LNCaP clone FGC (cell line): ENCODE results near the gene FIZ1.
A peak's percentile ranks its signal among the peaks of the same experiment; 100 is the strongest.

Experiments
- DNase-seq: peaks from one replicate; pipeline ENCODE4 v3.0.0-alpha.2; 2011; ENCODE audit warnings: low read depth
- H3K4me3 ChIP-seq: 2 replicates; pipeline ENCODE4 v1.5.1; 2011; ENCODE audit warnings: mild to moderate bottlenecking, low read depth, low read length, control low read depth
- TF ChIP-seq, protein P1 (sequence below): IDR thresholded peaks from 2 replicates; pipeline ENCODE4 v1.5.1; 2012; ENCODE audit warnings: mild to moderate bottlenecking; ENCODE audit not compliant: control insufficient read depth, insufficient read depth; ENCODE audit errors: extremely low read depth

The FIZ1 gene

DNA sequence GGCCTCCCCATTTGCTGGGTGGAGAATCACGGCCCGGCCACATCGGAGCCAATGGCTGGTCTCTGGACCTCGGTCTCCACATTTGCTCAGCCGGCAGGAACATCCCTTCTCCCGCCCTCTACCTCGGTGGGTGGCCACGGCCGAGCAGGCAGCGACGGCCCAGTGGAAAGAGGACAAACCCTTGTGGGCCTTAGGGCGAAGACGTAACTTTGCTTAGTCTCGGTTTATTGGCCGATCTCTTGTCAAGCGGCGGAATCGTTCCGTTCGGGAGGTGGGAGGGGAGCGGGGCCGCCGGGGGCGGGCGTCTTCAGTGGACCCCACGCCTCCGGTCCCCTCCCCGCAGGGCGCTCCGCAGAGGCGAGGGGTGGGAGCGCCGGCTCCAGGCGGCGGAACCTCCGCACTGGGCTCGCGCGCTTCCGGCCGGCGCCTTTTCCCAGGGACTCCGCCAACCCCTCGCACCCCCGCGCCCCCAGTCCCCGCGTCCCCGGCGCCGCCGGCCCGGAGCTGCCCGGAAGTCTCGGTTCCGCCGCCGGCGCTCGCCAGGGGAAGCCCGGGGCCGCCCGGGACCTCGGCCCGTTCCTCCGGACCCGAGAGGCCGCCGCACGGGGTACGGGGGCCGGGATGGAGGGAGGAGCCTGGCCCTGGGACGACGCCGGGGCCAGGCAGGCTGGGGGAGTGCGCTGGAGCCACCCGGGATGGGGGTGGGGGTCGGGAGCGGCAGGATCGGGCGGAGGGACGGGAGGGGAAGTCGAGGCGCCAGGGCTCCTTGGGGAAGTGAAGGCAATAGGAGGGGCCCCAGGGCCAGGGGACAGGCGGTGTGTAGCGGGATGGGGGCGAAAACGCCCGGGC, 41.5 kb upstream of the FIZ1 start, which contains the start of gene ZNF580:
TSS of gene ZNF580 (plus strand) at position 426 of the 849 bp plus-strand sequence. CDS start 1,507 bp downstream, outside the sequence.
- peak; percentile 52 for DNase-seq

DNA sequence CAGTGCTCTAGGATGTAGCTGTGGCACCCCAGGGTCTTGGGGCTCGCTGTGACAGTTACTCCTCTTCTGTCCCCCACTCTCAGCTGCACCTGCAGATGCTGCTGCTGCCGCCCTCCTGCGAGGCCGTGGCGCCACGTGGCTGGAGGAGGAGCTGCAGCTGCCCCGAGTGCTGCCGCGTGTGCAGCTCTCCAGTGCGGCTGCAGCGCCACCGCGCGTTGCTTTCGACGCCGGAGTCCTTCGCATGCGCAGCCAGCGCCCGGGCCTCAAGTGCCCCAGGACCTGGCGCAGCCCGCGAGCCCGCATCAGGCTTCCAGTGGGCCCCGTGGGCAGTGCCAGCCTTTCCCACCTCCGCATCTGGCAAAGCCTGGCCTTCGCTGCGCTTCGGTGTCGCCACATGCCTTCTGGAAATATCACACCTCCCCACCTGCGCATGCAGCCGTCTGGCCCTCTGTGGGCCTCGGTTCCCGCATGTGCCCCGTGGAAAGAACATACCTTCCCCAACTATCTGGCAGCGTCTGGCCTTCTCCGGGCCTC, 40.8 kb upstream of the FIZ1 start:
- no peak for DNase-seq
- peak overlapping the region; percentile 95 for H3K4me3 ChIP-seq
- TF ChIP-seq, protein P1, sequence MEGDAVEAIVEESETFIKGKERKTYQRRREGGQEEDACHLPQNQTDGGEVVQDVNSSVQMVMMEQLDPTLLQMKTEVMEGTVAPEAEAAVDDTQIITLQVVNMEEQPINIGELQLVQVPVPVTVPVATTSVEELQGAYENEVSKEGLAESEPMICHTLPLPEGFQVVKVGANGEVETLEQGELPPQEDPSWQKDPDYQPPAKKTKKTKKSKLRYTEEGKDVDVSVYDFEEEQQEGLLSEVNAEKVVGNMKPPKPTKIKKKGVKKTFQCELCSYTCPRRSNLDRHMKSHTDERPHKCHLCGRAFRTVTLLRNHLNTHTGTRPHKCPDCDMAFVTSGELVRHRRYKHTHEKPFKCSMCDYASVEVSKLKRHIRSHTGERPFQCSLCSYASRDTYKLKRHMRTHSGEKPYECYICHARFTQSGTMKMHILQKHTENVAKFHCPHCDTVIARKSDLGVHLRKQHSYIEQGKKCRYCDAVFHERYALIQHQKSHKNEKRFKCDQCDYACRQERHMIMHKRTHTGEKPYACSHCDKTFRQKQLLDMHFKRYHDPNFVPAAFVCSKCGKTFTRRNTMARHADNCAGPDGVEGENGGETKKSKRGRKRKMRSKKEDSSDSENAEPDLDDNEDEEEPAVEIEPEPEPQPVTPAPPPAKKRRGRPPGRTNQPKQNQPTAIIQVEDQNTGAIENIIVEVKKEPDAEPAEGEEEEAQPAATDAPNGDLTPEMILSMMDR: peak; percentile 33; the same call in 1 of the 2 replicates

More for the DNA sequence above, 41.5 kb upstream of the FIZ1 start, which contains the start of gene ZNF580:
- TF ChIP-seq, protein P1: no peak
- H3K4me3 ChIP-seq: peak within 1 kb of the TSS; percentile 95

DNA sequence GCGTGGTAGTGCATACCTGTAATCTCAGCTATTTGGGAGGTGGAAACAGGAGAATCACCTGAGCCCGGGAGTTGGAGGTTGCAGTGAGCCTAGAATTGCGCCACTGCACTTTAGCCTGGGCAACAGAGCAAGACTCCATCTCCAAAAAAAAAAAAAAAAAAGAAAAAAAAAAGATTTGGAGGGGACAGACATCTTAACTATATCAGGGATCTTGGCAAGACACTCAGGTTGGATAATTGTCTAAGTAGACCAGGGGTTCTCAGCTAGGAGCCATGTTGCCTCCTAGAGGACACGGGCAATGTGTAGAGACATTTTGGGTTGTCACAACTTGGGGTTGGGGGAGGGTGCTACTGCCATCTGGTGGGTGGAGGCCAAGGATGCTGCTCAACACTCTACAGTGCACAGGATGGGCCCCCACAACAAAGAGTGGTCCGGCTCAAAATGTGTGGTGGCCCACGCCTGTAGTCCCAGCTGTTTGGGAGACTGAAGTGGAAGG, 39.6 kb upstream of the FIZ1 start:
- TF ChIP-seq, protein P1: peak; percentile 49
- H3K4me3 ChIP-seq: no peak overlapping the region
- no peak for DNase-seq

DNA sequence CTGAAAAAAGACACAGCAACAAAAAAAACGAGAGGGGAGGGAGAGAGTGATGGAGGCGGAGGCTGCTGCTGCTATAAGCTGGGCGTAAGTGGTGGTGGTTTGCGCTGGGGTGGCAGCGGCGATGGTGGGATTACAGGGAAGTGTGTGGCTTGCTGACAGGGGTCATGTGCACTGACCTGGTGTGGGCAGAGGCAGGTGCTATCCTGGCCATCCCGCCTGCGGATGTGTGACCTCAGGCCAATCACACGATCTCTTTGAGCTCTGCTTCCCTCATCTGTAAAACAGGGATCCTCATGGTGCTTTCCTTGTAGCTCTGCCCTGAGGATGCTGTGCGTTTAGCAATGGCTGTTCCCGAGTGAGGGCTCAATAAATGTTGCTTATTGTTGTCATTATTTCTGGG, 38.2 kb upstream of the FIZ1 start:
- DNase-seq: no peak
- H3K4me3 ChIP-seq: no peak overlapping the region
- TF ChIP-seq, protein P1: no peak

DNA sequence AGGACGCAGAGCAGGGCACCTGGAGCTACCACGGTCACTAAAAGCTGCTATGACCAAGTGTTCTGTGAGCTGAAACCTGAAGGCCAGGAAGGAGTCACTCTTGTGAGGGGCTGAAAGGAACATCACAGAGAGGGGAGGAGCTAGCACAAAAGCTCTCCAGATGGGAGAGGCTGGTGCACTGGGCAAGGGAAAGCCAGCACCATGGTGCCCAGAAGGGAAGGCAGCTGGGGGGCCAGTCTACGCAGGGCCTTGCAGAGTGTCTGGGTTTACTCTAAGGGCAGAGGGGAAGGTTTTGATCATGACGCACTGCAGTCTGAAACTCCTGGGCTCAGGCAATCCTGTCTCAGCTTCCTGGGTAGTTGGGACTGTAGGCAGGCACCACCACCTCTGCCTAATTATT, 37.4 kb upstream of the FIZ1 start:
- DNase-seq: no peak
- TF ChIP-seq, protein P1: no peak
- no peak overlapping the region; the same call in 1 of the 2 replicates for H3K4me3 ChIP-seq

DNA sequence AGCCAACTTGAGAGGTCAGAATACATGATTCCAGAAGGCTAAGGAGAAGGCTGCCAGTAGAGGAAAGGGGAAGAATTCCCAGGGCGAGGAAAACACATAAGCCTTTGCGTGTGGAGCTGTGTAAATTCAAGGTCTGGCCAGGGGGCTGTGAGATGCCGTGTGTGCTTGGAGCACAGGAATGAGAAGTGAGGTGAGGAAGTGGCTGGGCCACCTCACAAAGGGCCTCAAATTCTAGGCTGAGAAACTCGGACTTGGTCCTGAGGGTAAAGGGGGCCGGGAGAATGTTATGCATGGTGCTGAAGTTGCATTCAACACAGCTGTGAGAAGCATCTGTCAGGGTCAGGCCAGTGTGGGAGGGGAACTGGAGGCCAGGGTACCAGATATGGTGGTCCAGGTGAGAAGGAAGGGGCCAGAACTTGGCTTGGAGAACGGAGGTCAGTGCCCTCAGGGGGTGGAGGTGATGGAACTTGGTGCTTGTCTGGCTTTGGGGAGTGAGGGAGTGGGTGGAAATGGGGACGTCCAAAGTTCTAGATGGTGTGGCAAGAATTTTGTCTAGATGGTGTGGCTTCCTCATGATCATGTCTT, 36.6 kb upstream of the FIZ1 start:
- peak overlapping the region; percentile 100 for H3K4me3 ChIP-seq
- no peak for DNase-seq
- TF ChIP-seq, protein P1: no peak
